GM12878 (cell line): Measurements from ENCODE around the gene DSC2. TPM values are rescaled to one million over a fixed set of nuclear protein-coding genes. Genes with fewer than 3 reads are reported as not detected.

ENCODE experiments used
- ATAC-seq: fragments of 200-7000 bp; cut with Tn5 transposase; 3 replicates; pipeline ENCODE4 v1.9.1; 2020; ENCODE audit warnings: mild to moderate bottlenecking, moderate library complexity
- BruUV-seq: library from RNA; stranded (reverse); fragments of 400-500 nt; replicated peaks from 2 replicates; lab custom pipeline; 2021; lab: Mats Ljungman, UMichigan
- CTCF ChIA-PET: fragments of 300-600 bp; sonication (Branson Sonifier 250); formaldehyde crosslinking; extraction: SDS; loops from one replicate; lab custom pipeline; 2021; ENCODE audit warnings: inconsistent platforms; lab: Yijun Ruan, JAX
- POLR2A ChIA-PET: fragments of 350-600 bp; formaldehyde crosslinking; extraction: SDS; loops from one replicate; lab custom pipeline; 2021; ENCODE audit warnings: inconsistent platforms; lab: Charles Lee
- RAD21 ChIA-PET: fragments of 300-600 bp; sonication (Branson Sonifier 250); formaldehyde crosslinking; loops from one replicate; lab custom pipeline; 2023; ENCODE audit warnings: antibody characterized with exemption; ENCODE audit not compliant: unreplicated experiment; lab: Charles Lee
- SMC1A ChIA-PET: fragments of 300-600 bp; sonication (Branson Sonifier 250); formaldehyde crosslinking; loops from one replicate; lab custom pipeline; 2023; ENCODE audit not compliant: unreplicated experiment, uncharacterized antibody; lab: Charles Lee
- DNase-seq: peaks from one replicate; pipeline ENCODE4 v3.0.0-alpha.2; 2011; ENCODE audit warnings: low read depth, low spot score
- FAIRE-seq: peaks from 3 replicates; lab custom pipeline; 2011; peaks lifted over from hg19 to GRCh38; lab: Jason Lieb, UNC
- H2AFZ ChIP-seq: 2 replicates; pipeline ENCODE4 v1.6.0; 2011; ENCODE audit warnings: low read depth, low read length, control low read depth; ENCODE audit not compliant: control insufficient read depth
- H3K27ac ChIP-seq: 2 replicates; pipeline ENCODE4 v1.5.1; 2011; ENCODE audit warnings: control low read depth; ENCODE audit not compliant: control insufficient read depth, insufficient read depth
- H3K27me3 ChIP-seq, 2 experiments: replicated peaks in 1 of 2; 2 replicates each; pipeline versions ENCODE4 v1.6.0 to v1.6.1; 2011; ENCODE audit warnings: low read length in 1 of 2; ENCODE audit not compliant: control insufficient read depth in 2 of 2, insufficient read depth in 2 of 2
- H3K36me3 ChIP-seq, 2 experiments: 2 replicates each; pipeline ENCODE4 v1.5.1; 2011; ENCODE audit warnings: low read length in 1 of 2; ENCODE audit not compliant: control insufficient read depth in 2 of 2, insufficient read depth in 2 of 2
- H3K4me1 ChIP-seq: 2 replicates; pipeline ENCODE4 v1.6.1; 2011; ENCODE audit warnings: mild to moderate bottlenecking, low read length, moderate library complexity, mixed read lengths; ENCODE audit not compliant: control insufficient read depth, insufficient read depth
- H3K4me2 ChIP-seq: 2 replicates; pipeline ENCODE4 v1.6.0; 2011; ENCODE audit warnings: control low read depth; ENCODE audit not compliant: control insufficient read depth, insufficient read depth
- H3K4me3 ChIP-seq: fragments of 200-600 bp; sonication (generic); 2 replicates; pipeline ENCODE4 v1.5.1; 2016
- H3K79me2 ChIP-seq: 2 replicates; pipeline ENCODE4 v1.6.0; 2011; ENCODE audit warnings: low read length; ENCODE audit not compliant: control insufficient read depth, insufficient read depth
- H3K9ac ChIP-seq: 2 replicates; pipeline ENCODE4 v1.8.0; 2011; ENCODE audit warnings: low read length, control low read depth, mixed read lengths; ENCODE audit not compliant: control insufficient read depth, insufficient read depth
- H3K9me3 ChIP-seq: replicated peaks from 3 replicates; pipeline ENCODE4 v1.5.1; 2011; ENCODE audit warnings: mild to moderate bottlenecking, low read length; ENCODE audit not compliant: control insufficient read depth, insufficient read depth
- H4K20me1 ChIP-seq: 2 replicates; pipeline ENCODE4 v1.6.0; 2011; ENCODE audit not compliant: control insufficient read depth, insufficient read depth
- BCL11A ChIP-seq: IDR thresholded peaks from 2 replicates; pipeline ENCODE4 v1.6.1; 2011; ENCODE audit warnings: low read depth, low read length
- CBX3 ChIP-seq: fragments of 200-600 bp; sonication (generic); IDR thresholded peaks from 2 replicates; pipeline ENCODE4 v1.6.1; 2016; ENCODE audit warnings: low read depth, borderline replicate concordance
- DPF2 ChIP-seq: fragments of 450-650 bp; IDR thresholded peaks from 2 replicates; pipeline ENCODE4 v1.6.1; 2017; ENCODE audit warnings: mild to moderate bottlenecking
- ESRRA ChIP-seq: IDR thresholded peaks from 2 replicates; pipeline ENCODE4 v1.6.1; 2012; ENCODE audit warnings: mild to moderate bottlenecking, low read length, improper control_type of control experiment
- PAX8 ChIP-seq: fragments of 450-650 bp; IDR thresholded peaks from 2 replicates; pipeline ENCODE4 v1.6.1; 2017; ENCODE audit warnings: mild to moderate bottlenecking, moderate library complexity
- SUZ12 ChIP-seq: fragments of 200-600 bp; sonication (generic); IDR thresholded peaks from one replicate; pipeline ENCODE4 v1.6.1; 2018; ENCODE audit warnings: antibody characterized with exemption, mild to moderate bottlenecking; ENCODE audit not compliant: unreplicated experiment
- TBL1XR1 ChIP-seq: IDR thresholded peaks from 2 replicates; pipeline ENCODE4 v1.6.1; 2012; ENCODE audit warnings: low read depth, low read length, improper control_type of control experiment
- TCF7 ChIP-seq: IDR thresholded peaks from 2 replicates; pipeline ENCODE4 v1.6.1; 2014; ENCODE audit warnings: antibody characterized with exemption, borderline replicate concordance
- ZNF207 ChIP-seq: fragments of 450-650 bp; IDR thresholded peaks from 2 replicates; pipeline ENCODE4 v1.6.1; 2014; ENCODE audit warnings: antibody characterized with exemption, mild to moderate bottlenecking, borderline replicate concordance
- ZNF592 ChIP-seq: fragments of 450-650 bp; IDR thresholded peaks from 2 replicates; pipeline ENCODE4 v1.6.1; 2017; ENCODE audit warnings: mild to moderate bottlenecking, moderate library complexity
- WGBS: methylation state at CpG from one replicate; pipeline ENCODE4 v1.1.6; 2016; ENCODE audit warnings: low lambda C conversion rate; ENCODE audit not compliant: insufficient replicate concordance, insufficient coverage; ENCODE audit errors: missing lambda C conversion rate; 5-methylcytosine and 5-hydroxymethylcytosine counted together
- in situ Hi-C: fragments of 300-500 bp; cut with MboI; formaldehyde crosslinking; loops from 9 replicates; pipeline ENCODE4 v1.14.3; 2018; ENCODE audit warnings: mixed read lengths
- intact Hi-C: fragments of 100-400 bp; cut with micrococcal nuclease; formaldehyde crosslinking; loops from one replicate; pipeline ENCODE4 v1.14.2; 2022; ENCODE audit not compliant: unreplicated experiment
- polyA plus RNA-seq, 11 experiments: library from polyadenylated mRNA; depleted of rRNA in 4 of 11; unstranded in 6 of 11; stranded (reverse) in 5 of 11; fragments of >200 nt; fragmentation: Nextera tagmentation in 4 of 11; fragmentation: Illumina TruSeq in 1 of 11; extraction: Ambion mirVana in 4 of 11; extraction: Trizol in 1 of 11; gene quantifications; 1 replicate in 1 of 11; 2 replicates in 10 of 11; pipeline versions ENCODE4 v1.2.1 to v1.2.3, GENCODE V29; 2011 to 2016; ENCODE audit warnings: inconsistent platforms in 2 of 11, missing spikeins in 2 of 11, low read depth in 1 of 11
- total RNA-seq, 4 experiments: library from RNA; depleted of rRNA in 3 of 4; stranded (reverse); fragments of >200 nt in 3 of 4; fragmentation: Illumina TruSeq in 1 of 4; extraction: Trizol in 1 of 4; gene quantifications; 2 replicates each; pipeline versions ENCODE4 v1.2.1 to v1.2.3, GENCODE V29; 2013 to 2021

DSC2 gene
- total and polyA plus RNA-seq, 10 of the 15 experiments (the other 5 are each of a cell fraction or from before 2014, with no cell fraction given) = 1.2 to 4.9 (median 3.0) TPM; not detected in 1

DNA sequence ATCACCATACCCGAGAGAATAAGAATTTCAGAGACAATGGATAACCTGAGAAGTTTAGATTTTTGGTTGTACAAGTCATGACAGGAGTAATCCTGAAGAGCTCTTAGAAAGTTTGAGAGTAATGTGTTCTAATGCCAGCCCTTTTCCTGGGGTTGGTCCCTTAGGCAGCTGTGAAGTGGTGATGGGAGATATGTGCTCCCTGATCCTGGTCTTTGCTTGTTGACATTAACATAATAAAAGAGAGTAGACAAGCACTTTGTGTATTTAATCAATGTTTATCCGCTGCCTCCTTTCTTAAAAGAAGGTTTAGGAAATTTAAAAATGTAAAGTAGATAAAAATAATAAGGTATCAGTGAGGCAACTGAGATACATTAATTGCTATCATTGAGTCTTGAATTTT lies 45.9 kb downstream of the DSC2 start:
- intact Hi-C loops = no loop called here
- POLR2A ChIA-PET = no interaction called here
- Histone ChIP-seq H3K9me3 (peaks cover 1% of the 10 kb centered on the region; the same call in 1 of the 3 replicates), H3K27me3 (no peaks in the 10 kb centered on the region), H3K4me1 (no peaks in the 10 kb centered on the region), H3K4me2 (no peak overlapping the region), H3K9ac (no peak overlapping the region), H4K20me1 (no peaks in the 10 kb centered on the region), H3K79me2 (no peaks in the 10 kb centered on the region), H2AFZ (no peak overlapping the region), H3K4me3 (no peak overlapping the region), H3K36me3 (no peaks in the 10 kb centered on the region), H3K27ac (no peak overlapping the region)
- BruUV-seq = no TSS peak
- TF ChIP-seq TBL1XR1 (no peak), PAX8 (no peak), ZNF207 (no peak), ZNF592 (no peak), CBX3 (no peak), SUZ12 (no peak), DPF2 (no peak), ESRRA (no peak), BCL11A (no peak), TCF7 (no peak)
- WGBS = 24% methylated on average over 2 of the region's 2 CpGs
- CTCF ChIA-PET = interaction anchor here (0.9 kb wide), 1 partner anchor 64 kb away, joined by 4 read pairs; no protein-coding TSS in a partner anchor
- ATAC-seq = no peak
- SMC1A ChIA-PET = no interaction called here
- RAD21 ChIA-PET = no interaction called here
- FAIRE-seq = no peak
- in situ Hi-C loops = no loop called here
- no peak for DNase-seq
